Measurements from ENCODE around the gene TBC1D19.

DNA sequence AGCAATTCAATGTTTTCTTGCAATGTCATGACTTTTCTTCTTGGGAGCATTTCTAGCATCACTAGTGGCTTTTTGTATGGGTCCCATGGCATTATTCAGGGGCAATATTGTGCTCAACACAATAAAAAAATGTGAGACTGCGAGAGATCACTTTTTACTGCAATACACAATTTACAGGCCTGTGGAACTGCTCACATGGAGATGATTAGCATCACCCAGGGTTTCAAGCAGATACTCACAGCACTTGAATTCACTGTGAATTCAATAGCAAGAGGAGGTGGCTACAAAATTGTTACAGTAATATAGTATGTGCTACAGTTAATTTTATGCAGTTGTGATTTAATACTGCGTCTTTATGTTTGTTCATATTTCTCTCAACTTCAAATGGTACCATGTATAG is 50.4 kb downstream of the TBC1D19 start:
- TF ChIP-seq, protein P1, sequence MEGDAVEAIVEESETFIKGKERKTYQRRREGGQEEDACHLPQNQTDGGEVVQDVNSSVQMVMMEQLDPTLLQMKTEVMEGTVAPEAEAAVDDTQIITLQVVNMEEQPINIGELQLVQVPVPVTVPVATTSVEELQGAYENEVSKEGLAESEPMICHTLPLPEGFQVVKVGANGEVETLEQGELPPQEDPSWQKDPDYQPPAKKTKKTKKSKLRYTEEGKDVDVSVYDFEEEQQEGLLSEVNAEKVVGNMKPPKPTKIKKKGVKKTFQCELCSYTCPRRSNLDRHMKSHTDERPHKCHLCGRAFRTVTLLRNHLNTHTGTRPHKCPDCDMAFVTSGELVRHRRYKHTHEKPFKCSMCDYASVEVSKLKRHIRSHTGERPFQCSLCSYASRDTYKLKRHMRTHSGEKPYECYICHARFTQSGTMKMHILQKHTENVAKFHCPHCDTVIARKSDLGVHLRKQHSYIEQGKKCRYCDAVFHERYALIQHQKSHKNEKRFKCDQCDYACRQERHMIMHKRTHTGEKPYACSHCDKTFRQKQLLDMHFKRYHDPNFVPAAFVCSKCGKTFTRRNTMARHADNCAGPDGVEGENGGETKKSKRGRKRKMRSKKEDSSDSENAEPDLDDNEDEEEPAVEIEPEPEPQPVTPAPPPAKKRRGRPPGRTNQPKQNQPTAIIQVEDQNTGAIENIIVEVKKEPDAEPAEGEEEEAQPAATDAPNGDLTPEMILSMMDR (IDR thresholded peaks at IDR 0.05) = no peak
- no peak for TF ChIP-seq POLR2AphosphoS5 (IDR thresholded peaks at IDR 0.05; ENCODE audit: low read depth, low read length)

Measured in Panc1 (cell line).